DMS53 (cell line): Measurements from ENCODE around the gene NCOA5.
A peak's percentile ranks its signal among the peaks of the same experiment; 100 is the strongest.

ENCODE experiments used
- DNase-seq: peaks from one replicate; lab custom pipeline; 2025; lab: John Stamatoyannopoulos, UW

The NCOA5 gene

GRCh38 chr20:46017272-46017671 is 72.5 kb downstream of the NCOA5 start:
- DNase-seq = no peak

GRCh38 chr20:46014517-46015396 is 75.0 kb downstream of the NCOA5 start:
- peak; percentile 32 for DNase-seq

- DNase-seq = peak; percentile 91
These were observed 75.8 kb downstream of the NCOA5 start for GRCh38 chr20:46013829-46014516.

- DNase-seq = no peak
These were observed 76.4 kb downstream of the NCOA5 start for GRCh38 chr20:46013322-46013828.

- no peak for DNase-seq
These were observed 76.8 kb downstream of the NCOA5 start for GRCh38 chr20:46012921-46013320.

GRCh38 chr20:46011631-46012482 is 77.9 kb downstream of the NCOA5 start:
- peak; percentile 62 for DNase-seq
